ENCODE data around the gene VAX1.

DNA sequence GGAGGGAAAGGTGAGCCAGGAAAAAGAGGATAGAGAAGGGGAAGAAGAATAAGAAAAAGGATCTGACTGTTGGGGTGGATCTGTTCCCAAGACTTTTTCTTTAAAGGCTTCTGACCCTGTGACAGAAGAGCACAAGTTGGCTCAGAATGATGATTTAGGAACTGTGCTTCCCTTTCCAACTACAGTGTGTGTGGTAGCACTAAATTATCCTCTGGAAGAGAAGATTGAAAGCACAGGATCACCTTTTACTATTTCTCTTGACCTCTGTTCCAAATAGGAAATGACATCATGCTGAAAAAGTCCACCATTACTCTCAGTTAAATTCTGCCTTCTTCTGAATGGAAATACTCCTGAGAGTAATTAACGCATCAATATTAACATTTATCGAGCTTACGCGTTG is 47.2 kb downstream of the VAX1 start:
- TF ChIP-seq, protein P1, sequence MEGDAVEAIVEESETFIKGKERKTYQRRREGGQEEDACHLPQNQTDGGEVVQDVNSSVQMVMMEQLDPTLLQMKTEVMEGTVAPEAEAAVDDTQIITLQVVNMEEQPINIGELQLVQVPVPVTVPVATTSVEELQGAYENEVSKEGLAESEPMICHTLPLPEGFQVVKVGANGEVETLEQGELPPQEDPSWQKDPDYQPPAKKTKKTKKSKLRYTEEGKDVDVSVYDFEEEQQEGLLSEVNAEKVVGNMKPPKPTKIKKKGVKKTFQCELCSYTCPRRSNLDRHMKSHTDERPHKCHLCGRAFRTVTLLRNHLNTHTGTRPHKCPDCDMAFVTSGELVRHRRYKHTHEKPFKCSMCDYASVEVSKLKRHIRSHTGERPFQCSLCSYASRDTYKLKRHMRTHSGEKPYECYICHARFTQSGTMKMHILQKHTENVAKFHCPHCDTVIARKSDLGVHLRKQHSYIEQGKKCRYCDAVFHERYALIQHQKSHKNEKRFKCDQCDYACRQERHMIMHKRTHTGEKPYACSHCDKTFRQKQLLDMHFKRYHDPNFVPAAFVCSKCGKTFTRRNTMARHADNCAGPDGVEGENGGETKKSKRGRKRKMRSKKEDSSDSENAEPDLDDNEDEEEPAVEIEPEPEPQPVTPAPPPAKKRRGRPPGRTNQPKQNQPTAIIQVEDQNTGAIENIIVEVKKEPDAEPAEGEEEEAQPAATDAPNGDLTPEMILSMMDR (conservative IDR thresholded peaks at IDR 0.05 in 1 of 2, IDR thresholded peaks at IDR 0.05 in 1 of 2; ENCODE audit: extremely low read depth in 1 of 2, insufficient read depth in 1 of 2, low read depth in 1 of 2, low read length in 2 of 2), result no peak
- TF ChIP-seq EZH2 (IDR thresholded peaks at IDR 0.05; ENCODE audit: borderline replicate concordance, low read length), result no peak
